Choroid plexus epithelial cell (primary cell): ENCODE measurements around the gene SOX6.
"Not testable (repeated sequence)": the region's sequence is repeated elsewhere in the genome, so short reads cannot be mapped to it uniquely, and the experiment has no call there.

Experiments used
- DNase-seq: peaks from one replicate; pipeline ENCODE4 v3.0.0-alpha.2; 2010; ENCODE audit warnings: low read depth
- H3K4me3 ChIP-seq: 2 replicates; pipeline ENCODE4 v1.5.1; 2011; ENCODE audit warnings: low read depth, mild to moderate bottlenecking, control low read depth, low read length, moderate library complexity
- TF ChIP-seq, protein P1 (sequence below): conservative IDR thresholded peaks from 2 replicates; pipeline ENCODE4 v1.5.1; 2011; ENCODE audit warnings: low read depth, mild to moderate bottlenecking, control low read depth, inconsistent platforms, low read length, moderate library complexity

Gene SOX6

DNA sequence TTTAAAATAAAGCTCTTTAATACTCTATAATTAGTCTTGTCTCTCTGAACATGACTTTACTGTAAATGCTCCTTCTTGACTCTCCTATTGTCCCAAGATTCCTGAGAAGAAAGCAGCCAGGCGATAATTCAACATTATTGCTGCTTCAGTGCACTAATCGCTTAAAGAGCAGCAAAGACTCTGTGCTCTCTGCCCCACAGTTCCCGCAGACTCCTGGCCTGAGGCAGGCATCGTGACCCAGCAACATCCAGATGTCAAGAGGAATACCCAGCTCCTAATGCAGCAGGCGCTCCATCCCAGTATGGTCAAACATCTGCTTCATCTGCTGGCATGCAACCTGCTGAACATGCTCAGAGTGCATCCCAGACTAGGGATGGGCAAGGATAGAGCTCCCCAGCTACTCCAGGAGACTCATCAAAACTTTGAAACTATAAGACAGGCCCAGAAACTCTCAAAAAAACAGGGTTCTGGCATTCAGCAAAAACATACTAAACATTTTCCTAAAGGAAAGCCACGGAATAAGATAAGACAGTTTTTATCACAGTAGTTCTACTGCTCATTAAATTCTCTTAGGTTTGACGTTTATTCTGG lies 270.0 kb downstream of the SOX6 start:
- DNase-seq, result no peak
- no peak overlapping the region for H3K4me3 ChIP-seq
- TF ChIP-seq, protein P1, sequence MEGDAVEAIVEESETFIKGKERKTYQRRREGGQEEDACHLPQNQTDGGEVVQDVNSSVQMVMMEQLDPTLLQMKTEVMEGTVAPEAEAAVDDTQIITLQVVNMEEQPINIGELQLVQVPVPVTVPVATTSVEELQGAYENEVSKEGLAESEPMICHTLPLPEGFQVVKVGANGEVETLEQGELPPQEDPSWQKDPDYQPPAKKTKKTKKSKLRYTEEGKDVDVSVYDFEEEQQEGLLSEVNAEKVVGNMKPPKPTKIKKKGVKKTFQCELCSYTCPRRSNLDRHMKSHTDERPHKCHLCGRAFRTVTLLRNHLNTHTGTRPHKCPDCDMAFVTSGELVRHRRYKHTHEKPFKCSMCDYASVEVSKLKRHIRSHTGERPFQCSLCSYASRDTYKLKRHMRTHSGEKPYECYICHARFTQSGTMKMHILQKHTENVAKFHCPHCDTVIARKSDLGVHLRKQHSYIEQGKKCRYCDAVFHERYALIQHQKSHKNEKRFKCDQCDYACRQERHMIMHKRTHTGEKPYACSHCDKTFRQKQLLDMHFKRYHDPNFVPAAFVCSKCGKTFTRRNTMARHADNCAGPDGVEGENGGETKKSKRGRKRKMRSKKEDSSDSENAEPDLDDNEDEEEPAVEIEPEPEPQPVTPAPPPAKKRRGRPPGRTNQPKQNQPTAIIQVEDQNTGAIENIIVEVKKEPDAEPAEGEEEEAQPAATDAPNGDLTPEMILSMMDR, result no peak

DNA sequence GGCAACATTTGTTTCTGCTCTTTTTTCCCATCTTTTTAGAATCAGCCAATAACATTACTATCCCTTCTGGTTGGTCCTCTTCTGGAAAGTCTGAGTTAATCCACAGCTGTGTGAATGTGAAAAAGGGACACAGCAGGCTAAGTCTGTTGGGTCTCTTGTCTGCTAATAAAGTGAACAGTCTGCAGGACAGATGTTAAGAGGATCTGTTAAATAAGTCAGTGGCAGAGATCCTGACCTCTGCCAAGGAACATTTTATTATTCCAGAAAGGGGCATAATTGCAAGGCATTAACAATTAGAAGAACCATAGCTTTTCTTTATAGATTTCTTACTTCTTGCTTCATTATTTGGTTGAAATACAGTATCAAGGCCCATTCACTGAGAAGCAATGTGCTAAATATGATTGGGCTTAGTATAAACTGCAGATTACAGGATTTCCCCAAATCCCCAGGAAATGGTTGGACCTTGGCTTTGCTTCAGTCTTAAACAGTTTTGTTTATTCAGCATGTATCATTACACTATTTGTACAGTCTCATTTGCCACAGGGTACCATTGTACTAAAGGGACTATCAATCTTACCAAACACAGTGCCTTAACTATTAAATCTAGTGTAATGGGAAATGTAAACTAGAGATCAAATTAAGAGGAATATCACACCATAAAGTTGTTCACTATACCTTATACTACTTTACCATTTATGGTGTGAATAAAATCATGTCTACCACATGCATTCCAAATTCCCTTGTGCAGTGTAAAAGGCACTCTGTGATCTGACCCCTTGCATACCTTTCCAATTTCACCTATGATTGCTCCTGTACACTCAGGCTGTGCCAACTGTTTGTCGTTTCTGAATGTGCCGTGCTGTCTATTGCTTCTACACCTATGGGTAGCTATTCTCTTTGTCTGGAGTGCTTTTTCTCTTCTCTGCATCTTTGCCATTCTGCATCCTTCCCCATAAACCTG lies 274.0 kb downstream of the SOX6 start:
- TF ChIP-seq, protein P1, result no peak
- H3K4me3 ChIP-seq, result no peak overlapping the region
- DNase-seq, result no peak

DNA sequence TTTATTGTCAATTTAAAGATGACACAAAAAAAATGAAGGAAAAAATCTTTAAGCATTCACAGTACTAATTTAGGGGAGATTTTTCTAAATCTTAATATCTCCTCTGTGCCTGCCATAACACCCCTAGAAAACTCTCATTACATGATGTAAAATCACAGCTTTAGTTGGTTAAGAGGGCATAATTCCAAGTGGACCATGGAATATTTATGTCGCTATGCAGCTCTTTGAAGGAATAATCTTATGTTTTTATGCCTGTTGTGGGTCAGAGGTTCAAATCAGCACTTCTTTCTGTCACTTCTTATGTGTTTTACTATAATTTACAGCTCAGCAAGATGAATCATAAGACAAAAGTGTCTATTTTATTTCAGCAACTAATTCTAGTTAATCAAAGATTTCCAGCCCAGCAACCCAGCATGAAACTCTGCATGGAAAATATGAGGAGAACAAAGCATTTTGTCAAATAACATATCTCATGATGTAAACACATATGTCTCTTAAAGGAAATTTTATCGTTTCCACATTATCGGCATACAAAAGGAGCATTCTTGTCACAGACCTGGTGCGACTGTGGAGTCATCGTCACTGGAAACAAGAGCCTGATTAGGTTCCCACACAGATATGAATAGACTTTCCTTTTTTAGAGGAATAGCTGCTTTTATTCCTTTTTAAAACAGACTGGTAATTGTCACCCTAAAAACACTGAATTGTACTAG lies 274.8 kb downstream of the SOX6 start:
- DNase-seq, result no peak
- TF ChIP-seq, protein P1, result no peak
- H3K4me3 ChIP-seq, result no peak overlapping the region

- H3K4me3 ChIP-seq, result no peak overlapping the region
- DNase-seq, result no peak
- TF ChIP-seq, protein P1, result no peak
Observed at GRCh38 chr11:16080688-16081381, 275.5 kb downstream of the SOX6 start.

GRCh38 chr11:16078936-16079335 lies 277.4 kb downstream of the SOX6 start:
- H3K4me3 ChIP-seq, result no peak overlapping the region
- no peak for DNase-seq
- TF ChIP-seq, protein P1, result no peak

DNA sequence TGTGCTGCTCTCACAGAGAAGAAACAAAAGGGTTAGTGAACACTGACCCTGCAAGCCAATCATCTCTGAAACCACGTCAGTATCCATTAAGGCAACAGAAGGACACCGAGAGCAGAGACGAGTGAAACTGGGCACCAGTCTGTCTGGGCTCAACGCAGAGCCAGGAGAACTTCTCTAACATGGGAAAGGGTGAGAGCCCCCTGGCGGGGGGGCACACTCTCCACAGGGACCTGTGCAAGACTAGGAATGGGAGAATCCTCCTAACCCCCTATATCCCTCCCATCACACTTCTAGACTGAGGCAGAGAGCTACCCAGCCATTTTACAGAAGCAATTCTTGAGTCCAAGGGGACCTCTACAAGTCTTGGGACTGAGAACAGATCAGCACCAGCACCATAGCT lies 285.8 kb downstream of the SOX6 start:
- DNase-seq, result no peak
- no peak overlapping the region for H3K4me3 ChIP-seq
- TF ChIP-seq, protein P1, result no peak

- not testable (repeated sequence) for DNase-seq, H3K4me3 ChIP-seq
Observed at GRCh38 chr11:16067268-16067667, 289.1 kb downstream of the SOX6 start.
